Measurements from ENCODE around the gene ANKRD27. TPM values are rescaled to one million over a fixed set of nuclear protein-coding genes. Genes with fewer than 3 reads are reported as not detected.

ANKRD27 gene
- 10 to 100 TPM in 3 of 4 donors, 1 to 10 TPM in 1; 1.8 to 36.2 (median 22.7) TPM for total RNA-seq

DNA sequence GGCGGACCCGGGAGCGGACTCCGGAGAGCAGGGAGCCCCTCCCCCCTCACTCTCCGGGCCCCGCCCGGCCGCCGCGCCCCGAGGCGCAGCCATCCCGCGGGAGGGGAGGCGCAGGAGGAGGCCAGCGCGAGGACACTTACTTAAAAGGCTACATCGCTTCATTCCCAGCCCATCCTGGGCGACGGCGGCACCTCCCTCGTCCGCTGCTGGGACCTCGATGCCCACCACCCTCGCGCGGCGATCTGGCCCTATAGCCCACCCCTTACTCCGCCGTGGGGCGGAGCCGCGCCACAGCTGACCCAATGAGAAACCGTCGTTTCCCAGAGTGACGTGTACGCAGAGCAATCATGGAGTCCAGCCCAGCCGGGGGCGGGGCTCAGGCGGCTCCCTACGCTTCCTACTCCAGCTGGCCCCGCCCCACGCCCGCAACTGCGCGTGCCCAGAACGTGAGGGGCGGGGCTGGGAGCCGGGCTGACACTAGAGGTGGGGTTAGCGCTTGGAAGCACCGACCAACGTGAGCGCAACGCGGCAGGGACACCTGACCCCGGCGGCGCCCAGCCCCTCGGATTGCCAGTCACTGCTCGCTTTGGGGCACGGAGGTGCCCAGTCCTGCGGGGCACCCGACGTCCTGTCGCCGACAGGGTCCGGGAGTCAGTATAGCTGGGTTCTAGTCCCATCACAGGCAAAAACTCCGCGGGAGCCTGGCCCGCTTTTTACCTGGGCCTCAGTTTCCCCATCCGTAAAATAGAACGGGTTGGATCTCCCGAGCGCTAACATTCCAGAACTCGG lies at the start of gene ANKRD27:
ANKRD27 (minus strand) TSS at position 250 of the 789 bp plus-strand sequence. CDS start 16,165 bp downstream, outside the sequence.
- Histone ChIP-seq H3K27me3 (peaks cover 0 to 13% of the 10 kb centered on the region in 2 donors), H3K4me1 (peaks cover 0 to 3% of the 10 kb centered on the region in 2 donors), H3K27ac (peak within 1 kb of the TSS; percentile 74 to 77), H3K4me3 (peak within 1 kb of the TSS; percentile 69 to 87), H3K36me3 (no peaks in the 10 kb centered on the region), H3K9me3 (no peaks in the 10 kb centered on the region)
- intact Hi-C loops (cut with DNase I; ENCODE audit: low total_unique reads): no loop called here
- peak; percentile 97 to 98 for DNase-seq
- no peak for TF ChIP-seq POLR2A (IDR thresholded peaks at IDR 0.05)
- TF ChIP-seq, protein P1, sequence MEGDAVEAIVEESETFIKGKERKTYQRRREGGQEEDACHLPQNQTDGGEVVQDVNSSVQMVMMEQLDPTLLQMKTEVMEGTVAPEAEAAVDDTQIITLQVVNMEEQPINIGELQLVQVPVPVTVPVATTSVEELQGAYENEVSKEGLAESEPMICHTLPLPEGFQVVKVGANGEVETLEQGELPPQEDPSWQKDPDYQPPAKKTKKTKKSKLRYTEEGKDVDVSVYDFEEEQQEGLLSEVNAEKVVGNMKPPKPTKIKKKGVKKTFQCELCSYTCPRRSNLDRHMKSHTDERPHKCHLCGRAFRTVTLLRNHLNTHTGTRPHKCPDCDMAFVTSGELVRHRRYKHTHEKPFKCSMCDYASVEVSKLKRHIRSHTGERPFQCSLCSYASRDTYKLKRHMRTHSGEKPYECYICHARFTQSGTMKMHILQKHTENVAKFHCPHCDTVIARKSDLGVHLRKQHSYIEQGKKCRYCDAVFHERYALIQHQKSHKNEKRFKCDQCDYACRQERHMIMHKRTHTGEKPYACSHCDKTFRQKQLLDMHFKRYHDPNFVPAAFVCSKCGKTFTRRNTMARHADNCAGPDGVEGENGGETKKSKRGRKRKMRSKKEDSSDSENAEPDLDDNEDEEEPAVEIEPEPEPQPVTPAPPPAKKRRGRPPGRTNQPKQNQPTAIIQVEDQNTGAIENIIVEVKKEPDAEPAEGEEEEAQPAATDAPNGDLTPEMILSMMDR (IDR thresholded peaks at IDR 0.05): peak in 1 of 4 experiments; percentile 0

DNA sequence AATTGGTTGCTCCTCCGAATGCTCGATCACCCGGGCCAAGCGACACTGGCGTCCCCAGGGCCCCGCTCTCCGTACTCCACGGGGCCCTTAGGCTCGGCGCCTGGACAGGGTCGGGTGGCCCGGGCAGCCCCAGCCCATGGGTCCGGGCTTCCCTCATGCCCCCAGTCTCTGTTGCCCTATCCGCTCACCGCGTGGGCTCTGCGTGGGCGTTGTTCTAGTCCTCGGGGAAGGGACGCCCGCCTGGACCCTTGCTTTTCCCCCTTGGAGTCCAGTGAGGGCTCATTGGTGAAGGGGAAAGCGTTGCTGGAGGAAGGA lies 45.9 kb upstream of the ANKRD27 start:
- Histone ChIP-seq H3K4me3 (no peak overlapping the region), H3K9me3 (no peaks in the 10 kb centered on the region), H3K4me1 (no peaks in the 10 kb centered on the region), H3K27ac (no peak overlapping the region), H3K36me3 (no peaks in the 10 kb centered on the region), H3K27me3 (no peaks in the 10 kb centered on the region)
- intact Hi-C loops (cut with DNase I; ENCODE audit: low total_unique reads): no loop called here
- TF ChIP-seq, protein P1 (IDR thresholded peaks at IDR 0.05): no peak
- TF ChIP-seq POLR2A (IDR thresholded peaks at IDR 0.05): no peak
- no peak for DNase-seq

DNA sequence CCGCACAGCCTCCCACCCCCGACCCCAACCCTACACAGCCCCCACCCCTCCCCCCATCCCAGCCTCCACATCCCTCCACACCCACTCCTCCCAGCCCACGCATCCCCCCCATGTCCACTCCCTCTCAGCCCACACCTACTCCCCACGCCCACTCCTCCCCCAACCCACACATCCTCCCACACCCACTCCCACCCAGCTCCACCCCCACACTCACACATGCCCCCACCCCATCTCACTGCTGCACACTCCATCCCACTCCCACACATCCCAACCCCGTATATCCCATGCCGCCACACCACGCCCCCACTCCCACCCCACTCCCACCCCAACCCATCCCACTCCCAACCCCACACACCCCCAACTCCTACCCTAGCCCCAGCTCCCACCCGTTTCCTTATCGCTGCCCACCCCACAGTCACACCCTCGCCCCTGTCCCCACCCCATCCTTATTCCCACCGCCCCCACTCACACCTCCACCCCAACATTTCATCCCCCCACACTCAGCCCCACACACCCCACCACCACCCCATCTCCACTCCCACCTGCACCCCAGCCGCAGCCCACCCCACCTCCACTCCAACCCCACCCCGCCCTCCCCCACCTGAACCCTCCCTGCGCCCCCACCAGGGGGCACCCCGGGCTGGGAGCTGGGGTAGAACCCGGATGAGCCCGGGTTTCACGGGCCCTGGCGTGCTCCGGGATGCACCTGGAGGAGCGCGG lies 45.4 kb upstream of the ANKRD27 start:
- no peak for DNase-seq
- Histone ChIP-seq H3K36me3 (no peaks in the 10 kb centered on the region), H3K27me3 (no peaks in the 10 kb centered on the region), H3K4me3 (no peak overlapping the region), H3K27ac (no peak overlapping the region), H3K9me3 (no peaks in the 10 kb centered on the region), H3K4me1 (no peaks in the 10 kb centered on the region)
- intact Hi-C loops (cut with DNase I; ENCODE audit: low total_unique reads): no loop called here
- TF ChIP-seq, protein P1 (IDR thresholded peaks at IDR 0.05): no peak
- no peak for TF ChIP-seq POLR2A (IDR thresholded peaks at IDR 0.05)

DNA sequence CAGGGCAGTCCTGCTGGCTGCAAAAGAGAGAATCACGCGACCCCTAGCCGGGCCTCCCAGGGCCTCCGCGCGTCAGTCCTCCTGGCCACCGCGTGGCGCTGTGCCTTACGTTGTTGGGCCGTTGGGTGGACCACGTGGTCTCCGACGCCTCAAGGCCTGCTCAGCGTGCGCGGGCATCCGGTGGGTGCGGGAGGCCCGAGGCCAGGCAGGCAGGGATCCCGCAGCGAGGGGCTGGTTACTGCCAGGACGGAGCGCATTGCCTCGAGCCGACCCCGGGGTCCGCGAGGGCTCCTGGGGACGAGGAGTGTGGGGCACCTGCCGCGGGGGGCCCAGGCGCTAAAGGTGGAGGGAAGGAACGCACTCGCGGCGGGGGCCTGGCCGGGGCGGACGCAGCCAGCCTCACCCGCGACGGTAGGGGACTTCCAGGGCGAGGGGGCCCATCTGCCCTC lies 44.7 kb upstream of the ANKRD27 start, which contains the start of gene TDRD12:
TDRD12 (plus strand) TSS at position 157 of the 449 bp plus-strand sequence. CDS start 306 bp downstream, outside the sequence.
- intact Hi-C loops (cut with DNase I; ENCODE audit: low total_unique reads): no loop called here
- H3K36me3 ChIP-seq: no peaks in the 10 kb centered on the region
- H3K4me1 ChIP-seq: no peaks in the 10 kb centered on the region
- H3K4me3 ChIP-seq: no peak within 1 kb of the TSS
- no peaks in the 10 kb centered on the region for H3K27me3 ChIP-seq
- no peak for DNase-seq
- TF ChIP-seq, protein P1 (IDR thresholded peaks at IDR 0.05): no peak
- no peak for TF ChIP-seq POLR2A (IDR thresholded peaks at IDR 0.05)
- H3K27ac ChIP-seq: no peak within 1 kb of the TSS
- no peaks in the 10 kb centered on the region for H3K9me3 ChIP-seq

DNA sequence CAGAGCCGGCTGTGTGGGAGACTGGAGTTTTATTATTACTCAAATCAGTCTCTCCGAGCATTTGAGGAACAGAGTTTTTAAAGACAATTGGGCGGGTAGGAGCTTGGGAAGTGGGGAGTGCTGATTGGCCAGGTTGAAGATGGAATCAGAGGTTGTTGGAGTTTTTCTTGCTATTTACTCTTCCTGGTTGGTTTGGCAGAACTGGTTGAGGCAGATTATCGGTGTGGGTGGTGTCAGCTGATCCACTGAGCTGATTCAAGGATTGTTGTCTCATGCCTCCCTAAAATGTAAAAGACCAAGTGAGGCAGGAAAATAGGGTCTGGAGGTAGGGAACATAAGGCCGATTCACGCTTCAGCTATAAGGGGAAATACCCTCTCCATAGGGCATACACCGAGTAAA lies 43.3 kb upstream of the ANKRD27 start:
- DNase-seq: no peak
- Histone ChIP-seq H3K36me3 (no peaks in the 10 kb centered on the region), H3K9me3 (no peaks in the 10 kb centered on the region), H3K27me3 (no peaks in the 10 kb centered on the region), H3K4me1 (no peaks in the 10 kb centered on the region), H3K27ac (no peak overlapping the region), H3K4me3 (no peak overlapping the region)
- no peak for TF ChIP-seq POLR2A (IDR thresholded peaks at IDR 0.05)
- TF ChIP-seq, protein P1 (IDR thresholded peaks at IDR 0.05): no peak
- intact Hi-C loops (cut with DNase I; ENCODE audit: low total_unique reads): no loop called here
